GM23248 (cell line): ENCODE data around the gene JADE2. TPM values are rescaled to one million over a fixed set of nuclear protein-coding genes. Genes with fewer than 3 reads are reported as not detected.

Source experiments
- DNase-seq: peaks from one replicate; pipeline ENCODE4 v3.0.0-alpha.2; 2015
- H2AFZ ChIP-seq: fragments of 200-600 bp; sonication (generic); 2 replicates; pipeline ENCODE4 v1.6.1; 2016; ENCODE audit warnings: antibody characterized with exemption
- H3F3A ChIP-seq: fragments of 200-600 bp; sonication (generic); 2 replicates; pipeline ENCODE4 v1.6.1; 2016; ENCODE audit warnings: mild to moderate bottlenecking, antibody characterized with exemption, mixed run types; ENCODE audit not compliant: insufficient read depth
- H3K27ac ChIP-seq: fragments of 200-600 bp; sonication (generic); 2 replicates; pipeline ENCODE4 v1.5.1; 2016; ENCODE audit warnings: mild to moderate bottlenecking
- H3K27me3 ChIP-seq: fragments of 200-600 bp; sonication (generic); replicated peaks from 2 replicates; pipeline ENCODE4 v1.6.1; 2016; ENCODE audit warnings: mild to moderate bottlenecking; ENCODE audit not compliant: insufficient read depth
- H3K36me3 ChIP-seq: fragments of 200-600 bp; sonication (generic); 2 replicates; pipeline ENCODE4 v1.6.1; 2016; ENCODE audit warnings: low read depth, mild to moderate bottlenecking
- H3K4me1 ChIP-seq: fragments of 200-600 bp; sonication (generic); 2 replicates; pipeline ENCODE4 v1.6.1; 2016; ENCODE audit warnings: mild to moderate bottlenecking; ENCODE audit not compliant: insufficient read depth
- H3K4me2 ChIP-seq: fragments of 200-600 bp; sonication (generic); one replicate; pipeline ENCODE4 v1.6.1; 2016; ENCODE audit warnings: mild to moderate bottlenecking; ENCODE audit not compliant: unreplicated experiment
- H3K4me3 ChIP-seq: fragments of 200-600 bp; sonication (generic); 2 replicates; pipeline ENCODE4 v1.5.1; 2016; ENCODE audit warnings: mild to moderate bottlenecking
- H3K79me2 ChIP-seq: fragments of 200-600 bp; sonication (generic); 2 replicates; pipeline ENCODE4 v1.6.1; 2016; ENCODE audit warnings: mild to moderate bottlenecking; ENCODE audit not compliant: insufficient read depth
- H3K9ac ChIP-seq: fragments of 200-600 bp; sonication (generic); 2 replicates; pipeline ENCODE4 v1.6.1; 2016; ENCODE audit warnings: mild to moderate bottlenecking
- H3K9me2 ChIP-seq: fragments of 200-600 bp; sonication (generic); 2 replicates; pipeline ENCODE4 v1.6.1; 2016; ENCODE audit warnings: mixed run types, mild to moderate bottlenecking, moderate library complexity; ENCODE audit not compliant: insufficient read depth
- H3K9me3 ChIP-seq: fragments of 200-600 bp; sonication (generic); one replicate; pipeline ENCODE4 v1.6.1; 2017; ENCODE audit warnings: low read depth
- H4K20me1 ChIP-seq: fragments of 200-600 bp; sonication (generic); 2 replicates; pipeline ENCODE4 v1.6.0; 2016; ENCODE audit not compliant: insufficient read depth
- EZH2 ChIP-seq: fragments of 200-600 bp; sonication (generic); IDR thresholded peaks from 2 replicates; pipeline ENCODE4 v1.6.1; 2018; ENCODE audit warnings: antibody characterized with exemption, mild to moderate bottlenecking; ENCODE audit not compliant: insufficient read depth, poor library complexity, severe bottlenecking
- EZH2phosphoT487 ChIP-seq: fragments of 200-600 bp; sonication (generic); IDR thresholded peaks from 2 replicates; pipeline ENCODE4 v1.6.1; 2018; ENCODE audit warnings: antibody characterized with exemption, moderate library complexity, mild to moderate bottlenecking, low read depth; ENCODE audit not compliant: insufficient read depth
- WGBS, 2 experiments: methylation state at CpG; one replicate each; pipeline ENCODE4 v1.1.6; 2015 to 2017; ENCODE audit warnings: low lambda C conversion rate in 2 of 2, low coverage in 1 of 2; ENCODE audit errors: missing lambda C conversion rate in 2 of 2; 5-methylcytosine and 5-hydroxymethylcytosine counted together
- in situ Hi-C: fragments of 300-500 bp; cut with MboI; formaldehyde crosslinking; loops from 2 replicates; pipeline ENCODE4 v1.15.0; 2020
- polyA plus RNA-seq: library from polyadenylated mRNA; unstranded; fragments of >200 nt; fragmentation: Nextera tagmentation; extraction: Ambion mirVana; gene quantifications from 2 replicates; pipeline ENCODE4 v1.2.1, GENCODE V29; 2016
- total RNA-seq: library from RNA; depleted of rRNA; stranded (reverse); fragments of >200 nt; shearing (Covaris generic); gene quantifications from 2 replicates; pipeline ENCODE4 v1.2.3, GENCODE V29; 2014

Gene JADE2
- total and polyA plus RNA-seq, 2 experiments from 2014 or later, result 7.1 to 18.0 TPM

GRCh38 chr5:134581241-134581981, 55.9 kb downstream of the JADE2 start:
- peak; percentile 16 for DNase-seq
- no peaks in the 10 kb centered on the region for H3K9me2 ChIP-seq
- no peaks in the 10 kb centered on the region for H3K79me2 ChIP-seq
- in situ Hi-C loops, result loop anchor here (10.0 to 25.0 kb wide), 2 partner anchors 277 to 394 kb away; partner anchors contain the start of gene SKP1
- H3K4me3 ChIP-seq, result no peak overlapping the region
- H2AFZ ChIP-seq, result no peak overlapping the region
- H3K36me3 ChIP-seq, result peaks cover 4% of the 10 kb centered on the region
- no peak overlapping the region for H3K4me2 ChIP-seq
- no peaks in the 10 kb centered on the region for H3K9me3 ChIP-seq
- 0 out of 2 replicates have a peak, but pooled peaks cover 3% of the 10 kb centered on the region for H3F3A ChIP-seq
- H4K20me1 ChIP-seq, result no peaks in the 10 kb centered on the region
- no peak for TF ChIP-seq EZH2phosphoT487
- TF ChIP-seq EZH2, result no peak
- H3K27me3 ChIP-seq, result no peaks in the 10 kb centered on the region
- H3K27ac ChIP-seq, result no peak overlapping the region
- no peaks in the 10 kb centered on the region for H3K4me1 ChIP-seq
- H3K9ac ChIP-seq, result no peak overlapping the region
- WGBS, 2 experiments, result 47 to 49% methylated on average over 6 of the region's 8 CpGs

- Histone ChIP-seq H3K4me3 (no peak overlapping the region), H3K36me3 (peaks cover 4% of the 10 kb centered on the region), H3K4me2 (no peak overlapping the region), H3K4me1 (no peaks in the 10 kb centered on the region), H3K9ac (no peak overlapping the region), H3F3A (0 out of 2 replicates have a peak, but pooled peaks cover 3% of the 10 kb centered on the region), H4K20me1 (no peaks in the 10 kb centered on the region), H3K79me2 (no peaks in the 10 kb centered on the region), H3K9me3 (no peaks in the 10 kb centered on the region), H2AFZ (no peak overlapping the region), H3K27me3 (no peaks in the 10 kb centered on the region), H3K27ac (no peak overlapping the region), H3K9me2 (no peaks in the 10 kb centered on the region)
- in situ Hi-C loops, result loop anchor here (10.0 to 25.0 kb wide), 2 partner anchors 277 to 395 kb away; partner anchors contain the start of gene SKP1
- DNase-seq, result no peak
- 85 to 88% methylated on average over 5 of the region's 5 CpGs for WGBS, 2 experiments
- TF ChIP-seq EZH2phosphoT487, result no peak
- no peak for TF ChIP-seq EZH2
Observed at GRCh38 chr5:134582281-134582680, 56.8 kb downstream of the JADE2 start.

GRCh38 chr5:134582941-134583340, 57.5 kb downstream of the JADE2 start:
- WGBS, 2 experiments, result 88 to 89% methylated on average over 10 of the region's 10 CpGs
- no peak overlapping the region for H3K9ac ChIP-seq
- 0 out of 2 replicates have a peak, but pooled peaks cover 3% of the 10 kb centered on the region for H3F3A ChIP-seq
- H3K27me3 ChIP-seq, result no peaks in the 10 kb centered on the region
- H3K4me1 ChIP-seq, result no peaks in the 10 kb centered on the region
- no peaks in the 10 kb centered on the region for H3K79me2 ChIP-seq
- H3K9me3 ChIP-seq, result no peaks in the 10 kb centered on the region
- no peak for DNase-seq
- no peak overlapping the region for H3K4me3 ChIP-seq
- no peaks in the 10 kb centered on the region for H4K20me1 ChIP-seq
- no peaks in the 10 kb centered on the region for H3K9me2 ChIP-seq
- H3K4me2 ChIP-seq, result no peak overlapping the region
- TF ChIP-seq EZH2, result no peak
- TF ChIP-seq EZH2phosphoT487, result no peak
- H3K27ac ChIP-seq, result no peak overlapping the region
- in situ Hi-C loops, result loop anchor here (10.0 to 25.0 kb wide), 2 partner anchors 278 to 396 kb away; partner anchors contain the start of gene SKP1
- peaks cover 4% of the 10 kb centered on the region for H3K36me3 ChIP-seq
- no peak overlapping the region for H2AFZ ChIP-seq

GRCh38 chr5:134583766-134584165, 58.3 kb downstream of the JADE2 start:
- peaks cover 4% of the 10 kb centered on the region for H3K36me3 ChIP-seq
- no peak overlapping the region for H2AFZ ChIP-seq
- no peaks in the 10 kb centered on the region for H4K20me1 ChIP-seq
- H3K9ac ChIP-seq, result no peak overlapping the region
- H3F3A ChIP-seq, result 0 out of 2 replicates have a peak, but pooled peaks cover 3% of the 10 kb centered on the region
- H3K4me2 ChIP-seq, result no peak overlapping the region
- no peaks in the 10 kb centered on the region for H3K79me2 ChIP-seq
- no peaks in the 10 kb centered on the region for H3K4me1 ChIP-seq
- H3K27ac ChIP-seq, result no peak overlapping the region
- no peaks in the 10 kb centered on the region for H3K9me3 ChIP-seq
- 53 to 57% methylated on average over 2 of the region's 2 CpGs for WGBS, 2 experiments
- DNase-seq, result no peak
- no peaks in the 10 kb centered on the region for H3K27me3 ChIP-seq
- H3K4me3 ChIP-seq, result no peak overlapping the region
- no peaks in the 10 kb centered on the region for H3K9me2 ChIP-seq
- no peak for TF ChIP-seq EZH2
- no peak for TF ChIP-seq EZH2phosphoT487
- in situ Hi-C loops, result loop anchor here (10.0 to 25.0 kb wide), 2 partner anchors 279 to 396 kb away; partner anchors contain the start of gene SKP1
